HEK293 (cell line): ENCODE results near the gene SERPINB7.

Experiments used
- CTCF ChIA-PET: fragments of 350-600 bp; formaldehyde crosslinking; extraction: SDS; loops from one replicate; lab custom pipeline; 2021; ENCODE audit warnings: antibody characterized with exemption; lab: Yijun Ruan, JAX
- POLR2A ChIA-PET: fragments of 300-600 bp; formaldehyde crosslinking; extraction: SDS; loops from one replicate; lab custom pipeline; 2020; ENCODE audit warnings: antibody characterized with exemption, inconsistent platforms; lab: Yijun Ruan, JAX
- H3K27ac ChIP-seq: fragments of 200-500 bp; sonication (Bioruptor generic); 2 replicates; pipeline ENCODE4 v1.5.1; 2014; ENCODE audit warnings: low read depth, low read length, control low read depth, inconsistent platforms; ENCODE audit errors: extremely low read depth
- H3K36me3 ChIP-seq, 2 experiments: fragments of 200-500 bp in 1 of 2; sonication (Bioruptor generic) in 1 of 2; 1 replicate in 1 of 2; 2 replicates in 1 of 2; pipeline ENCODE4 v1.5.1; 2014 to 2017; ENCODE audit warnings: inconsistent platforms in 2 of 2, low read length in 2 of 2; ENCODE audit not compliant: control insufficient read depth in 2 of 2, insufficient read depth in 1 of 2
- H3K4me1 ChIP-seq: fragments of 200-500 bp; sonication (Bioruptor generic); 2 replicates; pipeline ENCODE4 v1.5.1; 2014; ENCODE audit warnings: mild to moderate bottlenecking, low read length, inconsistent platforms; ENCODE audit not compliant: control insufficient read depth, insufficient read depth
- H3K4me3 ChIP-seq: 2 replicates; pipeline ENCODE4 v1.5.1; 2011; ENCODE audit warnings: low read depth, mild to moderate bottlenecking, control low read depth, low read length, moderate library complexity
- H3K9me3 ChIP-seq: fragments of 200-500 bp; sonication (Bioruptor generic); 2 replicates; pipeline ENCODE4 v1.5.1; 2014; ENCODE audit warnings: low read depth, low read length, inconsistent platforms; ENCODE audit not compliant: control insufficient read depth, insufficient read depth
- KLF10 ChIP-seq: fragments of 450-650 bp; IDR thresholded peaks from 2 replicates; pipeline ENCODE4 v1.5.1; 2018; ENCODE audit warnings: missing biosample characterization, mild to moderate bottlenecking, missing genetic modification characterization
- KLF9 ChIP-seq: fragments of 450-650 bp; formaldehyde crosslinking; IDR thresholded peaks from 2 replicates; pipeline ENCODE4 v1.5.1; 2016; ENCODE audit warnings: missing biosample characterization, missing genetic modification characterization, low read depth
- OVOL3 ChIP-seq: fragments of 450-650 bp; formaldehyde crosslinking; IDR thresholded peaks from 2 replicates; pipeline ENCODE4 v1.5.1; 2016; ENCODE audit warnings: missing biosample characterization, missing genetic modification characterization
- SCRT2 ChIP-seq: fragments of 450-650 bp; formaldehyde crosslinking; IDR thresholded peaks from 2 replicates; pipeline ENCODE4 v1.5.1; 2016; ENCODE audit warnings: missing biosample characterization, missing genetic modification characterization
- TRIM28 ChIP-seq: IDR thresholded peaks from 2 replicates; pipeline ENCODE4 v1.6.1; 2011; ENCODE audit warnings: low read length, control low read depth, borderline replicate concordance
- ZFP41 ChIP-seq: fragments of 450-650 bp; formaldehyde crosslinking; IDR thresholded peaks from 2 replicates; pipeline ENCODE4 v1.5.1; 2016; ENCODE audit warnings: missing biosample characterization, missing genetic modification characterization, borderline replicate concordance
- ZNF112 ChIP-seq: fragments of 450-650 bp; formaldehyde crosslinking; IDR thresholded peaks from 2 replicates; pipeline ENCODE4 v1.5.0; 2017; ENCODE audit warnings: missing biosample characterization, missing genetic modification characterization
- ZNF132 ChIP-seq: fragments of 450-650 bp; formaldehyde crosslinking; IDR thresholded peaks from 2 replicates; pipeline ENCODE4 v1.5.1; 2017; ENCODE audit warnings: missing biosample characterization, missing genetic modification characterization, borderline replicate concordance
- ZNF16 ChIP-seq: fragments of 450-650 bp; formaldehyde crosslinking; IDR thresholded peaks from 2 replicates; pipeline ENCODE4 v1.5.1; 2016; ENCODE audit warnings: low read depth, missing biosample characterization, missing genetic modification characterization
- ZNF214 ChIP-seq: fragments of 450-650 bp; formaldehyde crosslinking; IDR thresholded peaks from 2 replicates; pipeline ENCODE4 v1.5.1; 2017; ENCODE audit warnings: missing biosample characterization, mild to moderate bottlenecking, missing genetic modification characterization, borderline replicate concordance
- ZNF223 ChIP-seq: fragments of 450-650 bp; formaldehyde crosslinking; IDR thresholded peaks from 2 replicates; pipeline ENCODE4 v1.5.1; 2016; ENCODE audit warnings: missing biosample characterization, missing genetic modification characterization
- ZNF423 ChIP-seq: fragments of 450-650 bp; formaldehyde crosslinking; IDR thresholded peaks from 2 replicates; pipeline ENCODE4 v1.5.1; 2016; ENCODE audit warnings: missing biosample characterization, missing genetic modification characterization
- ZNF48 ChIP-seq: fragments of 450-650 bp; formaldehyde crosslinking; IDR thresholded peaks from 2 replicates; pipeline ENCODE4 v1.5.1; 2016; ENCODE audit warnings: missing biosample characterization, missing genetic modification characterization
- ZNF510 ChIP-seq: fragments of 450-650 bp; formaldehyde crosslinking; IDR thresholded peaks from 2 replicates; pipeline ENCODE4 v1.5.1; 2018; ENCODE audit warnings: mild to moderate bottlenecking, missing genetic modification characterization, missing biosample characterization; ENCODE audit not compliant: insufficient replicate concordance
- ZNF529 ChIP-seq: fragments of 450-650 bp; formaldehyde crosslinking; IDR thresholded peaks from 2 replicates; pipeline ENCODE4 v1.5.1; 2017; ENCODE audit warnings: missing genetic modification characterization, missing biosample characterization; ENCODE audit not compliant: insufficient replicate concordance
- ZNF530 ChIP-seq: fragments of 450-650 bp; formaldehyde crosslinking; IDR thresholded peaks from 2 replicates; pipeline ENCODE4 v1.5.1; 2016; ENCODE audit warnings: low read depth, missing biosample characterization, missing genetic modification characterization
- ZNF549 ChIP-seq: fragments of 450-650 bp; IDR thresholded peaks from 2 replicates; pipeline ENCODE4 v1.5.1; 2018; ENCODE audit warnings: missing biosample characterization, missing genetic modification characterization, mild to moderate bottlenecking, inconsistent platforms, moderate library complexity
- ZNF560 ChIP-seq: fragments of 450-650 bp; formaldehyde crosslinking; IDR thresholded peaks from 2 replicates; pipeline ENCODE4 v1.5.1; 2017; ENCODE audit warnings: missing biosample characterization, missing genetic modification characterization, borderline replicate concordance
- ZNF571 ChIP-seq: fragments of 450-650 bp; formaldehyde crosslinking; IDR thresholded peaks from 2 replicates; pipeline ENCODE4 v1.5.0; 2017; ENCODE audit warnings: missing biosample characterization, missing genetic modification characterization
- ZNF610 ChIP-seq: fragments of 450-650 bp; formaldehyde crosslinking; IDR thresholded peaks from 2 replicates; pipeline ENCODE4 v1.5.1; 2016; ENCODE audit warnings: missing biosample characterization, missing genetic modification characterization, borderline replicate concordance
- ZNF664 ChIP-seq: fragments of 450-650 bp; formaldehyde crosslinking; IDR thresholded peaks from 2 replicates; pipeline ENCODE4 v1.5.1; 2016; ENCODE audit warnings: missing biosample characterization, missing genetic modification characterization
- ZNF792 ChIP-seq: fragments of 450-650 bp; formaldehyde crosslinking; IDR thresholded peaks from 2 replicates; pipeline ENCODE4 v1.5.1; 2016; ENCODE audit warnings: missing biosample characterization, missing genetic modification characterization
- TF ChIP-seq, protein P1 (sequence below): fragments of 450-650 bp; formaldehyde crosslinking; IDR thresholded peaks from 2 replicates; pipeline ENCODE4 v1.5.1; 2016; ENCODE audit warnings: missing biosample characterization, missing genetic modification characterization, low read depth
- TF ChIP-seq, protein P2 (sequence below): fragments of 450-650 bp; formaldehyde crosslinking; IDR thresholded peaks from 2 replicates; pipeline ENCODE4 v1.5.1; 2016; ENCODE audit warnings: missing biosample characterization, missing genetic modification characterization

SERPINB7 gene

DNA sequence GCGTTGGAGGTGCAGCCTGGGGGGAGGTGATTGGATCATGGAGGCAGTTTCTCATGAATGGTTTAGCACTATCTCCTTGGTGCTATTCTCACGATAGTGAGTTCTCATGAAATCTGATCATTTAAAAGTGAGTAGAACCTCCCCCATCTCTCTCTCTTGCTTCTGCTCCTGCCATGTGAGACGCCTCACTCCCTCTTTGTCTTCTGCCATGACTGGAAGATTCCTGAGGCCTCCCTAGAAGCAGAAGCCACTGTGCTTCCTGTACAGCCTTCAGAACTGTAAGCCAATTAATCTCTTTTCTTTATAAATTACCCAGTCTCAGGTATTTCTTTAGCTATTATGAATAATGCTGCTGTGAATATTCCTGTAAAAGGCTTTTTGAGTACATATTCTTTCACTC is 52.9 kb downstream of the SERPINB7 start:
- Histone ChIP-seq H3K4me3 (no peak overlapping the region), H3K9me3 (no peaks in the 10 kb centered on the region), H3K36me3 (no peaks in the 10 kb centered on the region), H3K4me1 (no peaks in the 10 kb centered on the region), H3K27ac (no peak overlapping the region)
- no peak for TF ChIP-seq ZNF16 (tag by site-specific recombination)
- no peak for TF ChIP-seq ZNF549 (tag by site-specific recombination)
- TF ChIP-seq ZNF214 = no peak
- TF ChIP-seq, protein P1, sequence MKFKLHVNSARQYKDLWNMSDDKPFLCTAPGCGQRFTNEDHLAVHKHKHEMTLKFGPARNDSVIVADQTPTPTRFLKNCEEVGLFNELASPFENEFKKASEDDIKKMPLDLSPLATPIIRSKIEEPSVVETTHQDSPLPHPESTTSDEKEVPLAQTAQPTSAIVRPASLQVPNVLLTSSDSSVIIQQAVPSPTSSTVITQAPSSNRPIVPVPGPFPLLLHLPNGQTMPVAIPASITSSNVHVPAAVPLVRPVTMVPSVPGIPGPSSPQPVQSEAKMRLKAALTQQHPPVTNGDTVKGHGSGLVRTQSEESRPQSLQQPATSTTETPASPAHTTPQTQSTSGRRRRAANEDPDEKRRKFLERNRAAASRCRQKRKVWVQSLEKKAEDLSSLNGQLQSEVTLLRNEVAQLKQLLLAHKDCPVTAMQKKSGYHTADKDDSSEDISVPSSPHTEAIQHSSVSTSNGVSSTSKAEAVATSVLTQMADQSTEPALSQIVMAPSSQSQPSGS (tag by site-specific recombination) = no peak
- TF ChIP-seq ZNF610 = no peak
- no peak for TF ChIP-seq ZNF792 (tag by site-specific recombination)
- TF ChIP-seq ZNF223 (tag by site-specific recombination) = no peak
- no peak for TF ChIP-seq ZNF530 (tag by site-specific recombination)
- CTCF ChIA-PET = interaction anchor here (0.6 to 0.8 kb wide), 2 partner anchors 17 to 151 kb away, joined by 3 read pairs; no protein-coding TSS in a partner anchor
- POLR2A ChIA-PET = no interaction called here

DNA sequence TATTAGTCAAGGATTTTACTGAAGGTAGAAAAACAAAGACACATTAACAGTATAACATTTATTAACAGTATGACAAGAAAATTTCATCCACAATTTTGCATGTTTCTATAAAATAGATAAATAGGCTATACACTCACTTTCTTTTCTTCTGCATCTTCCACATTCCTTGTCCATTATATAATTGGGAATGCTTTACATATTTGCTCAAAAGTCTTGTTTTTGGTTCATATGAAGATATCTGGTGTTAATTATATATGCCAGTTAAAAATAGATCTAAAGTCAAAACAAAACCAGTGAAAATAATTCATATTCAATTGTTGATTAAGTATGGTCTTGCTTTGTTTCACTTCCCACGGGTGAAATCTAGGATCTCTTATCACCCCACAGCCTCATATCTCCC is 53.4 kb downstream of the SERPINB7 start:
- H3K9me3 ChIP-seq = no peaks in the 10 kb centered on the region
- H3K27ac ChIP-seq = no peak overlapping the region
- no peaks in the 10 kb centered on the region for H3K4me1 ChIP-seq
- TF ChIP-seq KLF10 (tag by site-specific recombination) (no peak), ZFP41 (tag by site-specific recombination) (no peak), ZNF48 (tag by site-specific recombination) (no peak), KLF9 (no peak), ZNF571 (no peak), ZNF529 (tag by site-specific recombination) (no peak), OVOL3 (tag by site-specific recombination) (no peak), TRIM28 (no peak), ZNF112 (tag by site-specific recombination) (no peak), ZNF132 (no peak), ZNF510 (tag by site-specific recombination) (no peak), SCRT2 (tag by site-specific recombination) (no peak), ZNF560 (tag by site-specific recombination) (no peak), ZNF664 (tag by site-specific recombination) (no peak), ZNF423 (tag by site-specific recombination) (no peak)
- TF ChIP-seq, protein P2, sequence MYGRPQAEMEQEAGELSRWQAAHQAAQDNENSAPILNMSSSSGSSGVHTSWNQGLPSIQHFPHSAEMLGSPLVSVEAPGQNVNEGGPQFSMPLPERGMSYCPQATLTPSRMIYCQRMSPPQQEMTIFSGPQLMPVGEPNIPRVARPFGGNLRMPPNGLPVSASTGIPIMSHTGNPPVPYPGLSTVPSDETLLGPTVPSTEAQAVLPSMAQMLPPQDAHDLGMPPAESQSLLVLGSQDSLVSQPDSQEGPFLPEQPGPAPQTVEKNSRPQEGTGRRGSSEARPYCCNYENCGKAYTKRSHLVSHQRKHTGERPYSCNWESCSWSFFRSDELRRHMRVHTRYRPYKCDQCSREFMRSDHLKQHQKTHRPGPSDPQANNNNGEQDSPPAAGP (tag by site-specific recombination) = no peak
- TF ChIP-seq, all 188 proteins: peak for 0
- H3K4me3 ChIP-seq = no peak overlapping the region
- ChIA-PET CTCF (interaction anchor here (0.6 kb wide), 2 partner anchors 151 to 310 kb away, joined by 3 read pairs; no protein-coding TSS in a partner anchor), POLR2A (no interaction called here)
- no peaks in the 10 kb centered on the region for H3K36me3 ChIP-seq
